A673 (cell line): ENCODE results near the gene CCDC198.

Source experiments
- CTCF ChIP-seq: fragments of 300-800, 200-600 bp; sonication (generic); conservative IDR thresholded peaks from 2 replicates; pipeline ENCODE4 v1.5.1; 2017; ENCODE audit warnings: low read depth, mild to moderate bottlenecking, antibody characterized with exemption, low read length, moderate library complexity, mixed read lengths
- EZH2 ChIP-seq: fragments of 200-600 bp; sonication (generic); IDR thresholded peaks from 2 replicates; pipeline ENCODE4 v1.6.1; 2017; ENCODE audit warnings: borderline replicate concordance, low read depth, mild to moderate bottlenecking, mixed read lengths, antibody characterized with exemption, low read length; ENCODE audit not compliant: poor library complexity, severe bottlenecking

GRCh38 chr14:57478050-57478449, 15.6 kb downstream of the CCDC198 start:
- TF ChIP-seq CTCF: no peak
- TF ChIP-seq EZH2: no peak
